Endothelial cell of umbilical vein (primary cell): ENCODE results near the gene SIPA1L3.

Experiments used
- CTCF ChIP-seq, 2 donors: IDR thresholded peaks; 1 replicate in 1 of 2; 2 replicates in 1 of 2; pipeline ENCODE4 v1.5.1; 2011; ENCODE audit warnings: low read length in 2 of 2, mild to moderate bottlenecking in 2 of 2, moderate library complexity in 2 of 2, control low read depth in 1 of 2, inconsistent platforms in 1 of 2, low read depth in 1 of 2; ENCODE audit not compliant: insufficient read depth in 1 of 2; ENCODE audit errors: extremely low read depth in 1 of 2
- MAX ChIP-seq: IDR thresholded peaks from 2 replicates; pipeline ENCODE4 v1.6.1; 2011; ENCODE audit not compliant: insufficient read depth, insufficient read length
- POLR2A ChIP-seq: IDR thresholded peaks from 2 replicates; pipeline ENCODE4 v1.6.1; 2012; ENCODE audit warnings: low read depth, mild to moderate bottlenecking, control low read depth, low read length
- POLR2AphosphoS5 ChIP-seq: IDR thresholded peaks from 2 replicates; pipeline ENCODE4 v1.6.1; 2012; ENCODE audit warnings: low read depth, mild to moderate bottlenecking, control low read depth, low read length, moderate library complexity; ENCODE audit not compliant: insufficient read depth

GRCh38 chr19:38093587-38093986 is 186.6 kb downstream of the SIPA1L3 start:
- TF ChIP-seq CTCF (IDR thresholded peaks at IDR 0.05; ENCODE audit: extremely low read depth in 1 of 2, insufficient read depth in 1 of 2, low read depth in 1 of 2, low read length in 2 of 2) (no peak), POLR2A (no peak), MAX (no peak), POLR2AphosphoS5 (no peak)
